Ecto neural progenitor cell (in vitro differentiated cells): ENCODE data around the gene OR10W1.

ENCODE experiments used
- DNase-seq: peaks from one replicate; pipeline ENCODE4 v3.0.0-alpha.2; 2018; ENCODE audit warnings: low spot score

The OR10W1 gene

GRCh38 chr11:58268142-58268541 is at the start of gene OR10W1:
Gene OR10W1, minus strand, starts transcription at chr11:58268260. Its CDS starts 402 bp downstream, at chr11:58267858.
- no peak for DNase-seq

- DNase-seq, result no peak
Observed at GRCh38 chr11:58316142-58316541, 48.1 kb upstream of the OR10W1 start.

DNA sequence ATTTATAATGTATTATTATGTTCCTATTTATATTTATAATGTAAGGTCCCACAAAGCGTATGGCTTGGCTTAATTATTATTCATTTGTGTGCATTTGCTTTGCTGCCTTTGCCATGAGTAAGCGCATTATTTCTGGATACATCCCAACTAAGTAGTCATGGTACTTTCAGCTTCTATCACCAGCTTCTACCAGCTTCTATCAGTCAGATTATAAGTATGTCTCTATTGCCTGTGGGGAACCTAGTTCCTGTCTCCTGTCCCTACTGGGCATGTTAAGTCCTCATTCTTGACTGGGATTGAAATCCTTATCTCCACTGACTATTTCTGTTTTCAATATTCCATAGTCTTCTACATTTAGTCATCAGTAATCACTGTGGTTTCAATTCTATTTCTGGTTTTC is 33.5 kb upstream of the OR10W1 start:
- no peak for DNase-seq

DNA sequence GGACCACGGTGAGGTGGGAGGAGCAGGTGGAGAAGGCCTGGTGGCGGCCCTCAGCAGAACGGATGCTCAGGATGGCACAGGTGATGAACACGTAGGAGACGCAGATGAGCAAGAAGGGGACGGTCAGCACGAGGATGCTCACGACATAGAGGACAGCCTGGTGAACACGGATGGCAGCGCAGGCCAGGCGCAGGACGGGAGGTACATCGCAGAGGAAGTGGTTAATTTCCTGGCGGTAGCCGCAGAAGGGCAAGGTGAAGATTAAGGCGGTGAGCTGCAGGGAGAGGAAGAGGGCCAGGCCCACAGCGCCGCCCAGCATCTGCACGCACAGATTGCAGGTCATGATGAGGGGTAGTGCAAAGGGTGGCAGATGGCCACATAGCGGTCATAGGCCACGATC is 24.0 kb upstream of the OR10W1 start:
- no peak for DNase-seq

GRCh38 chr11:58289266-58289665 is 21.2 kb upstream of the OR10W1 start:
- no peak for DNase-seq

- DNase-seq, result no peak
Observed at GRCh38 chr11:58286249-58286648, 18.2 kb upstream of the OR10W1 start.

DNA sequence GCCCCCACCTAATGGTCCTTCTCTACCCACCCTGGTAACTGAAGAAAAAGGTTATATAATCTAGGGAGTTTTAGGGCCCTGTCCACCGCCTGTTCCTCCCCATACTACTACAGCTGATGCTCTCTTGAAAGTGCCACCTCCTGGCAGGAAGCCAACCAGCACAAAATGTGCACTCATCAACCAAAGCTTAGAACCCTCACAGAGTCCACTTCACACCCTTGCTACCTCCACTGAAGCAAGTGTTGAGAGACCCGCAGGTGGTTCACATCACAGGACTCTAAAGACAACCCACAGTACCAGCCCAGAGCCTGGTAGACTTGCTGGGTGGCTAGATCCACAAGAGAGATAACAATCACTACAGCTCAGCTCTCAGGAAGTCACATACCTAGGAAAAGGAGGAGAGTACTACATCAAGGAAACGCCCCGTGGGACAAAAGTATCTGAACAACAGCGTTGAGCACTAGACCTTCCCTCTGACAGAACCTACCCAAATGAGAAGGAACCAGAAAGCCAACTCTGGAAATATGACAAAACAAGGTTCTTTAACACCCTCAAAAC is 17.5 kb upstream of the OR10W1 start:
- DNase-seq, result no peak

GRCh38 chr11:58276151-58276550 is 8.1 kb upstream of the OR10W1 start:
- no peak for DNase-seq

- no peak for DNase-seq
Observed at GRCh38 chr11:58275002-58275401, 6.9 kb upstream of the OR10W1 start.

- no peak for DNase-seq
Observed at GRCh38 chr11:58259983-58260382, 8.1 kb downstream of the OR10W1 start.

DNA sequence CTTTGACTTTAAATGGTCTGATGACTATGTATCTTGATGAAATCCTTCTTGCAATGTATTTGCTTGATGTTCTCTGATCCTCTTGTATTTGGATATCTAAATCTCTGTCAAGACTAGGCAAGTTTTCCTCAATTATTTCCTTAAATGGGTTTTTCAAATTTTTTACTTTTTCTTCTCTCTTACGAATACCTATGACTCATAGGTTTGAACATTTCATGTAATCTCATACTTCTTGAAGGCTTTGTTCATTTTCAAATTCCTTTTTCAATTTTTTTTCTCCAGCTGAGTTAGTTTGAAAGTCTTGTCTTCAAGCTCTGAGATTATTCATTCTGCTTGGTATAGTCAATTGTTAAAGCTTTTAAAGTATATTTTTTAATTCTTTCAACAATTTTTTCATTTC is 13.1 kb downstream of the OR10W1 start:
- no peak for DNase-seq

GRCh38 chr11:58243954-58244353 is 24.1 kb downstream of the OR10W1 start:
- DNase-seq, result no peak

DNA sequence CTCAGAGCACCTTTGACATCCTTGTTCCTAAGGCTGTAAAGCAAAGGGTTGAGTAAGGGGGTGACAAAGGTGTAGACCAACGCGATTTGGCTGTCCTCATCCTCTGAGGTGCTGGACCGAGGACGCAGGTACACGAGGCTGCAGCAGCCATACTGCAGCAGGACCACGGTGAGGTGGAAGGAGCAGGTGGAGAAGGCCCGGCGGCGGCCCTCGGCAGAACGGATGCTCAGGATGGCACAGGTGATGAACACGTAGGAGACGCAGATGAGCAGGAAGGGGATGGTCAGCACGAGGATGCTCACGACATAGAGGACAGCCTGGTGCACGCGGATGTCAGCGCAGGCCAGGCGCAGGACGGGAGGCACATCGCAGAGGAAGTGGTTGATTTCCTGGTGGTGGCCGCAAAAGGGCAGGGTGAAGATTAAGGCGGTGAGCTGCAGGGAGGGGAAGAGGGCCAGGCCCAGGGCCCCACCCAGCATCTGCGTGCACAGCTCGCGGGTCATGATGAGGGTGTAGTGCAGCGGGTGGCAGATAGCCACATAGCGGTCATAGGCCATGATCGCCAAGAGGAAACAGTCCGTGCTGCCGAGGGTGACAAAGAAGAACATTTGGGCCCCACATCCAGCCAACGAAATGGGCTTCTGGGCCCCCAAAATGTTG is 40.0 kb downstream of the OR10W1 start:
- no peak for DNase-seq

DNA sequence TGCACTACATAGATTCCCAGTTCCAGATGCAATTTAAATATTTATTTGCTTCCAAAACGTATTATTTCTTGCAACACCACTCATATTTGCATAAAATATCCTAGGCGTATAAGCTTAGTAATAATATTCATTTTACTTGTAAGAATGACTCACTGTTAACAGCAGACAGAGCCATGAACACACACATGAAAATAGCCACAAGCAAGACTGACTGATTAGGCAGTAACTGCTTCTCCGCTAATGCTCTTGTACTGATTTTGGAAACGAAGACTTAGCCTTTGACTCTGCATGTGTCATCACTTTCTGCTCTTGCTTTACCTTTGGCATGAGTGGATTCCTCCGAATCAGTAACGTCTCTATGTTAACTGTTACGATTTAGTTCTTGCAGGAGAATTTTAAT is 45.3 kb downstream of the OR10W1 start:
- DNase-seq, result no peak
